ENCODE data around the gene PRPSAP1. TPM values are rescaled to one million over a fixed set of nuclear protein-coding genes. Genes with fewer than 3 reads are reported as not detected.

PRPSAP1 gene
- total RNA-seq, result 24.5 and 32.7 TPM in 2 replicates

GRCh38 chr17:76353599-76354316, at the start of gene PRPSAP1:
PRPSAP1 (minus strand) TSS chr17:76353916; CDS start chr17:76353703, 213 bp downstream.

GRCh38 chr17:76384222-76384986, 30.7 kb upstream of the PRPSAP1 start, which contains the start of gene SPHK1:
SPHK1 (plus strand) TSS chr17:76384609; CDS start chr17:76385645, 1,036 bp downstream.

GRCh38 chr17:76307966-76308338, 45.8 kb downstream of the PRPSAP1 start, which contains the start of gene QRICH2:
QRICH2 (minus strand) TSS chr17:76308276; CDS start chr17:76307998, 278 bp downstream.

GRCh38 chr17:76264755-76265623, 88.7 kb downstream of the PRPSAP1 start, which contains the start of gene UBALD2:
UBALD2 (plus strand) TSS chr17:76265348; CDS start chr17:76265506, 158 bp downstream.

Other genes with a start within 250 kb of the PRPSAP1 start
- gene FOXJ1, start 212.7 kb downstream of the PRPSAP1 start, total RNA-seq, result not detected in 2 replicates
- 0.09 and 0.28 TPM in 2 replicates for gene RNF157, start 113.4 kb downstream of the PRPSAP1 start, total RNA-seq
- gene UBALD2, start 88.6 kb downstream of the PRPSAP1 start, total RNA-seq, result 1.4 and 1.6 TPM in 2 replicates
- 1.7 and 3.0 TPM in 2 replicates for gene QRICH2, start 45.6 kb downstream of the PRPSAP1 start, total RNA-seq
- gene SPHK1, start 30.7 kb upstream of the PRPSAP1 start, total RNA-seq, result 39.0 and 39.3 TPM in 2 replicates
- 13.5 and 20.3 TPM in 2 replicates for gene UBE2O, start 99.2 kb upstream of the PRPSAP1 start, total RNA-seq
- gene AANAT, start 113.7 kb upstream of the PRPSAP1 start, total RNA-seq, result not detected in 2 replicates
- gene RHBDF2, start 147.5 kb upstream of the PRPSAP1 start, total RNA-seq, result 2.3 and 6.1 TPM in 2 replicates
- 68.1 and 84.9 TPM in 2 replicates for gene CYGB, start 183.8 kb upstream of the PRPSAP1 start, total RNA-seq
- gene PRCD, start 186.1 kb upstream of the PRPSAP1 start, total RNA-seq, result 7.8 and 11.1 TPM in 2 replicates
- gene ST6GALNAC2, start 231.9 kb upstream of the PRPSAP1 start, total RNA-seq, result 1.0 and 4.1 TPM in 2 replicates

Data from smooth muscle cell of bladder (primary cell).